Right hindlimb (tissue), 1 donor: ENCODE results near the gene RFX4.
"Not testable (repeated sequence)": the region's sequence is repeated elsewhere in the genome, so short reads cannot be mapped to it uniquely, and the experiment has no call there.

Experiments
- DNase-seq: peaks from one replicate; pipeline ENCODE4 v3.0.0-alpha.2; 2018

The RFX4 gene

GRCh38 chr12:106594447-106594846, 11.6 kb downstream of the RFX4 start:
- no peak for DNase-seq

GRCh38 chr12:106595268-106595667, 12.5 kb downstream of the RFX4 start:
- no peak for DNase-seq

- no peak for DNase-seq
Observed at GRCh38 chr12:106598003-106598402, 15.2 kb downstream of the RFX4 start.

- no peak for DNase-seq
Observed at GRCh38 chr12:106599302-106599701, 16.5 kb downstream of the RFX4 start.

- DNase-seq, result no peak
Observed at GRCh38 chr12:106600503-106600902, 17.7 kb downstream of the RFX4 start.

- DNase-seq, result no peak
Observed at GRCh38 chr12:106601031-106601430, 18.2 kb downstream of the RFX4 start.

- no peak for DNase-seq
Observed at GRCh38 chr12:106601496-106601895, 18.7 kb downstream of the RFX4 start.

GRCh38 chr12:106602076-106602475, 19.3 kb downstream of the RFX4 start:
- peak; percentile 34 for DNase-seq

GRCh38 chr12:106605254-106605653, 22.4 kb downstream of the RFX4 start:
- no peak for DNase-seq

GRCh38 chr12:106620588-106620987, 37.8 kb downstream of the RFX4 start:
- DNase-seq, result not testable (repeated sequence)

GRCh38 chr12:106625976-106626375, 43.2 kb downstream of the RFX4 start:
- DNase-seq, result no peak

GRCh38 chr12:106629797-106630659, 47.2 kb downstream of the RFX4 start:
- no peak for DNase-seq

GRCh38 chr12:106631150-106631549, 48.3 kb downstream of the RFX4 start:
- no peak for DNase-seq

- DNase-seq, result no peak
Observed at GRCh38 chr12:106631797-106632196, 49.0 kb downstream of the RFX4 start.

- no peak for DNase-seq
Observed at GRCh38 chr12:106632797-106633450, 50.1 kb downstream of the RFX4 start.

GRCh38 chr12:106633451-106633823, 50.6 kb downstream of the RFX4 start:
- DNase-seq, result no peak

GRCh38 chr12:106634206-106634605, 51.4 kb downstream of the RFX4 start:
- DNase-seq, result no peak

GRCh38 chr12:106643000-106643399, 60.2 kb downstream of the RFX4 start:
- DNase-seq, result no peak

GRCh38 chr12:106644335-106645073, 61.7 kb downstream of the RFX4 start:
- no peak for DNase-seq

- DNase-seq, result peak; percentile 79
Observed at GRCh38 chr12:106645074-106645421, 62.2 kb downstream of the RFX4 start.

- DNase-seq, result no peak
Observed at GRCh38 chr12:106645465-106646330, 62.9 kb downstream of the RFX4 start.

GRCh38 chr12:106646472-106646871, 63.7 kb downstream of the RFX4 start:
- no peak for DNase-seq
